Caco-2 (cell line): ENCODE measurements around the gene SYT9. TPM values are rescaled to one million over a fixed set of nuclear protein-coding genes. Genes with fewer than 3 reads are reported as not detected.

Experiments used
- Bru-seq: library from RNA; stranded (reverse); fragments of 400-500 nt; gene quantifications from one replicate; lab custom pipeline; 2021; lab: Mats Ljungman, UMichigan
- BruChase-seq, 2 experiments: library from RNA; stranded (reverse); fragments of 400-500 nt; gene quantifications; one replicate each; lab custom pipeline; 2021; lab: Mats Ljungman, UMichigan
- BruUV-seq: library from RNA; stranded (reverse); fragments of 400-500 nt; replicated peaks from 2 replicates; lab custom pipeline; 2021; lab: Mats Ljungman, UMichigan
- CTCF ChIA-PET: fragments of 300-600 bp; sonication (Branson Sonifier 250); formaldehyde crosslinking; loops from one replicate; lab custom pipeline; 2022; ENCODE audit warnings: antibody characterized with exemption; lab: Charles Lee
- POLR2A ChIA-PET: fragments of 300-600 bp; sonication (Branson Sonifier 250); formaldehyde crosslinking; loops from one replicate; lab custom pipeline; 2022; ENCODE audit warnings: antibody characterized with exemption; lab: Charles Lee
- DNase-seq, 2 experiments: peaks; one replicate each; pipeline versions ENCODE4 v3.0.0 to v3.0.0-alpha.2; 2020 to 2022
- H3K27me3 ChIP-seq: replicated peaks from 2 replicates; pipeline ENCODE4 v1.6.0; 2011; ENCODE audit warnings: low read length; ENCODE audit not compliant: control insufficient read depth, insufficient read depth
- H3K36me3 ChIP-seq: 2 replicates; pipeline ENCODE4 v1.5.1; 2011; ENCODE audit warnings: low read length; ENCODE audit not compliant: control insufficient read depth, insufficient read depth
- H3K4me1 ChIP-seq: fragments of 250-450 bp; sonication (Bioruptor Pico); 2 replicates; pipeline ENCODE4 v1.5.1; 2020; ENCODE audit warnings: mild to moderate bottlenecking
- H3K4me3 ChIP-seq: 2 replicates; pipeline ENCODE4 v1.5.1; 2011; ENCODE audit warnings: low read depth, mild to moderate bottlenecking, control low read depth, low read length
- H3K9me3 ChIP-seq: fragments of 250-450 bp; sonication (Bioruptor Pico); 2 replicates; pipeline ENCODE4 v1.5.1; 2020; ENCODE audit warnings: mild to moderate bottlenecking, moderate library complexity
- H3K27ac Mint-ChIP-seq: one replicate; pipeline ENCODE4 v1.8.0; 2022; ENCODE audit warnings: mixed read lengths; ENCODE audit not compliant: unreplicated experiment
- H3K27me3 Mint-ChIP-seq: one replicate; pipeline ENCODE4 v1.8.0; 2022; ENCODE audit warnings: mixed read lengths; ENCODE audit not compliant: insufficient read depth, unreplicated experiment
- H3K36me3 Mint-ChIP-seq: one replicate; pipeline ENCODE4 v1.8.0; 2022; ENCODE audit warnings: mild to moderate bottlenecking, mixed read lengths; ENCODE audit not compliant: insufficient read depth, unreplicated experiment
- H3K4me1 Mint-ChIP-seq: one replicate; pipeline ENCODE4 v1.8.0; 2022; ENCODE audit warnings: low read depth, mixed read lengths; ENCODE audit not compliant: unreplicated experiment
- H3K4me3 Mint-ChIP-seq: one replicate; pipeline ENCODE4 v1.8.0; 2022; ENCODE audit warnings: mild to moderate bottlenecking, moderate library complexity, mixed read lengths; ENCODE audit not compliant: unreplicated experiment
- H3K9me3 Mint-ChIP-seq: one replicate; pipeline ENCODE4 v1.8.0; 2022; ENCODE audit warnings: mixed read lengths; ENCODE audit not compliant: unreplicated experiment
- CTCF ChIP-seq, 2 experiments: fragments of 200-600 bp in 1 of 2; IDR thresholded peaks; 1 replicate in 1 of 2; 2 replicates in 1 of 2; pipeline versions ENCODE4 v1.5.1 to v1.8.0; 2011 to 2022; ENCODE audit warnings: antibody characterized with exemption in 1 of 2, control low read depth in 1 of 2, inconsistent platforms in 1 of 2, low read depth in 1 of 2, low read length in 1 of 2, mild to moderate bottlenecking in 1 of 2, moderate library complexity in 1 of 2; ENCODE audit not compliant: insufficient read depth in 1 of 2, severe bottlenecking in 1 of 2, unreplicated experiment in 1 of 2
- intact Hi-C: fragments of 100-400 bp; cut with micrococcal nuclease; formaldehyde crosslinking; loops from one replicate; pipeline ENCODE4 v1.10.0; 2022; ENCODE audit not compliant: unreplicated experiment
- long read RNA-seq: library from polyadenylated mRNA; stranded (forward); transcript quantifications from one replicate; pipeline ENCODE4 v2.0.0, GENCODE V29; 2022
- total RNA-seq: library from RNA; stranded (reverse); gene quantifications from 2 replicates; pipeline ENCODE4 v1.2.3, GENCODE V29; 2022

The SYT9 gene
- total RNA-seq (not detected in 2 replicates), Bru-seq, nascent RNA (not detected), BruChase-seq, experiment 1, labeled RNA remaining after a 2-hour chase (percentile 0 among the genes with signal in this experiment), BruChase-seq, experiment 2, labeled RNA remaining after a 6-hour chase (percentile 1 among the genes with signal in this experiment)
- long read RNA-seq, result 0 reads

- H3K9me3 Mint-ChIP-seq, result no peaks in the 10 kb centered on the region
- no peaks in the 10 kb centered on the region for H3K36me3 Mint-ChIP-seq
- no peak within 1 kb of the TSS for H3K4me3 ChIP-seq
- no peak within 1 kb of the TSS for H3K27ac Mint-ChIP-seq
- DNase-seq, result no peak
- peaks cover 9% of the 10 kb centered on the region for H3K27me3 Mint-ChIP-seq
- H3K4me1 Mint-ChIP-seq, result no peaks in the 10 kb centered on the region
- ChIA-PET CTCF (no interaction called here), POLR2A (no interaction called here)
- H3K4me3 Mint-ChIP-seq, result no peak within 1 kb of the TSS
- no peaks in the 10 kb centered on the region for H3K27me3 ChIP-seq
- H3K36me3 ChIP-seq, result no peaks in the 10 kb centered on the region
- intact Hi-C loops, result no loop called here
- no peaks in the 10 kb centered on the region for H3K9me3 ChIP-seq
- no TSS peak for BruUV-seq
- no peak for TF ChIP-seq CTCF (IDR thresholded peaks at IDR 0.05; ENCODE audit: insufficient read depth in 1 of 2, low read depth in 1 of 2, low read length in 1 of 2, severe bottlenecking in 1 of 2, unreplicated experiment in 1 of 2)
- no peaks in the 10 kb centered on the region for H3K4me1 ChIP-seq
Measured at GRCh38 chr11:7251836-7252682, at the start of gene SYT9. TSS of gene SYT9 (plus strand) at chr11:7251904. CDS start at chr11:7252187, 283 bp downstream.

- BruUV-seq, result no TSS peak
- Mint-ChIP-seq H3K4me1 (no peaks in the 10 kb centered on the region), H3K27me3 (peaks cover 10% of the 10 kb centered on the region), H3K4me3 (no peak overlapping the region), H3K9me3 (no peaks in the 10 kb centered on the region), H3K36me3 (no peaks in the 10 kb centered on the region), H3K27ac (no peak overlapping the region)
- POLR2A ChIA-PET, result no interaction called here
- Histone ChIP-seq H3K4me3 (no peak overlapping the region), H3K27me3 (no peaks in the 10 kb centered on the region), H3K9me3 (no peaks in the 10 kb centered on the region), H3K4me1 (no peaks in the 10 kb centered on the region), H3K36me3 (no peaks in the 10 kb centered on the region)
- intact Hi-C loops, result no loop called here
- CTCF ChIA-PET, result no interaction called here
- no peak for DNase-seq
- TF ChIP-seq CTCF (IDR thresholded peaks at IDR 0.05; ENCODE audit: insufficient read depth in 1 of 2, low read depth in 1 of 2, low read length in 1 of 2, severe bottlenecking in 1 of 2, unreplicated experiment in 1 of 2), result no peak
Measured at GRCh38 chr11:7202412-7202811, 49.3 kb upstream of the SYT9 start.

DNA sequence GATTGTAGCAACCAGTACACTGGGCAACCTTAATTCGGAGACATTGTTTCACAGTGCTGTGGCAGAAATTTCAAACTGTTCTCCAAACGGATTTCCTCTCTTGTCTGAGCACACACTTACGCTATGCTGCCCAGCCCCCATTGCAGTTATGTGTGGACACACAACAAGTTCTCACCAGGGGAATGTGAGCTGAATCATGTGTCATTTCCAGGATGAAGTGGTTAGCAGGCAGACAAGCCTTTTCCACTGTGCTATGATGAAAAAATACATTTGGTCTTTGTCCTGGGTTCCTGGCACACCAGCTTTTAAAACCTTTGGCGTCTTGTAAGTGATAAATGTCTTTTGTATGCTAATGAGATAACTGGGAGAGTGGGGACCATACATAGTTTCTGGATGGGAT lies 46.9 kb upstream of the SYT9 start:
- ChIA-PET CTCF (no interaction called here), POLR2A (no interaction called here)
- peaks cover 8% of the 10 kb centered on the region for H3K27me3 Mint-ChIP-seq
- no peak for DNase-seq
- no peak overlapping the region for H3K27ac Mint-ChIP-seq
- TF ChIP-seq CTCF (IDR thresholded peaks at IDR 0.05; ENCODE audit: insufficient read depth in 1 of 2, low read depth in 1 of 2, low read length in 1 of 2, severe bottlenecking in 1 of 2, unreplicated experiment in 1 of 2), result no peak
- BruUV-seq, result no TSS peak
- Histone ChIP-seq H3K4me3 (no peak overlapping the region), H3K9me3 (no peaks in the 10 kb centered on the region), H3K36me3 (no peaks in the 10 kb centered on the region), H3K27me3 (no peaks in the 10 kb centered on the region), H3K4me1 (no peaks in the 10 kb centered on the region)
- H3K36me3 Mint-ChIP-seq, result no peaks in the 10 kb centered on the region
- H3K9me3 Mint-ChIP-seq, result no peaks in the 10 kb centered on the region
- H3K4me1 Mint-ChIP-seq, result no peaks in the 10 kb centered on the region
- intact Hi-C loops, result no loop called here
- H3K4me3 Mint-ChIP-seq, result no peak overlapping the region
